Glomerular endothelial cell (primary cell): ENCODE measurements around the gene ZNF217. TPM values are rescaled to one million over a fixed set of nuclear protein-coding genes. Genes with fewer than 3 reads are reported as not detected.
A peak's percentile ranks its signal among the peaks of the same experiment; 100 is the strongest.
"Not testable (repeated sequence)": the region's sequence is repeated elsewhere in the genome, so short reads cannot be mapped to it uniquely, and the experiment has no call there.

Source experiments
- DNase-seq: peaks from one replicate; pipeline ENCODE4 v3.0.0-alpha.2; 2011; ENCODE audit warnings: low read depth, low spot score; ENCODE audit errors: extremely low read depth
- total RNA-seq: library from RNA; depleted of rRNA; stranded (reverse); fragments of >200 nt; gene quantifications from 2 replicates; pipeline ENCODE4 v1.2.3, GENCODE V29; 2015

Gene ZNF217
- total RNA-seq, 1 donor from 2014 or later: 31.4 TPM

DNA sequence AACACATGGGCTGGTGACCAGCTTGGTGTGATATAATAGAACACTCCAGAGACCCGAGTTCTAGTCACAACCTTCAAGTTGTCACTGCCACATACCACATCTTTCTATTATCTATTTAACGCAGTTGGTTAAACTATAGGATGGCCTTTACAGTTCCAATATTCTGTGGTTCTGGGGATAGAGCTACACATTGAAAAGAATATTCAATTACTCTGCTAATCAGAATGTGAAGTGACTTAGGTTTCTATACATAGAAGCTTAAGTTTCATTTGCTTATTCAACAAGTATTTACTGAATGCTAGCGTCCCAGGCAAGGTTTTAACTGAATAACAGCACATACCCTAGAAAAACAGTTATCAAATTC lies 9.1 kb downstream of the ZNF217 start:
- not testable (repeated sequence) for DNase-seq

DNA sequence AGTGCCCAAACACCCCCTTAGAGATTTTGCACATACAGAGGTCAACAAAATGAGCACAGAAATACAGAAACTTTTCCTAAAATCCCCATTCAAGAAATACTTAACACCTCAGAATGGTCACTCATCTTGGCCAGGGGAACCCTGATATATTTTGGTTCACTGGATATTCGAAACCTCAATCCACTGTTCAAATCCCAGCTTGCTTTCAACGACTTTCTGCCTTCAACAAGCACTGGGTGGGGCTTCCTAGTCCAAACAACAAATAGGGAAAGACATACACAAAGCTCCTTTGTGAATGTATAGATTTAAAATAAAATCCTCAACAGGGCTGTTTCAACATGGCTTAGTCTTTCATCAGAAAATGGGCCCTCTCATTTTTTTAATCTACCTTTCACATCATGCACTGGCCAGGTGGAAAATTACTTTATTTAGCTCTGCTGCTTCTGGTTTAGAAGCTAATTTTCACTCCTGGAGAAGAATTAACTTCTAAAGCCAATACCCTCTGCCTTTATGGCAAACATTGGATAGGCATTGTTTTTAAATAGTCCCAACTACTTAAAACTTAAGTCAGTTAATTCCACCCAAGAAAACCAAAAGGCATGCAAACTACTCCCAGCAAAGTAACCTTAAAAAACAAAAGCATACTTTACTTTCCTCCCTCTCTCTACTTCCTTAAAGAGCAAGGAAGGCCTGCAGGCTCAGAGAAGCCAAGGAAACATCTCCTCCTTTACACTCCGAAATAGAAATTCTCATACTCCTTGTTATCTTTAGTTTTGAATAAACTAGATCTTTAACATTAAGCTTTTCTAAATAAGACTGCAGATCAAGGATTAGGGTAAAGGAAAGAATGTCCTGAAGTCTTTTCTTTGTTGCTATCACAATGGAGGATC lies 9.7 kb downstream of the ZNF217 start:
- not testable (repeated sequence) for DNase-seq

DNA sequence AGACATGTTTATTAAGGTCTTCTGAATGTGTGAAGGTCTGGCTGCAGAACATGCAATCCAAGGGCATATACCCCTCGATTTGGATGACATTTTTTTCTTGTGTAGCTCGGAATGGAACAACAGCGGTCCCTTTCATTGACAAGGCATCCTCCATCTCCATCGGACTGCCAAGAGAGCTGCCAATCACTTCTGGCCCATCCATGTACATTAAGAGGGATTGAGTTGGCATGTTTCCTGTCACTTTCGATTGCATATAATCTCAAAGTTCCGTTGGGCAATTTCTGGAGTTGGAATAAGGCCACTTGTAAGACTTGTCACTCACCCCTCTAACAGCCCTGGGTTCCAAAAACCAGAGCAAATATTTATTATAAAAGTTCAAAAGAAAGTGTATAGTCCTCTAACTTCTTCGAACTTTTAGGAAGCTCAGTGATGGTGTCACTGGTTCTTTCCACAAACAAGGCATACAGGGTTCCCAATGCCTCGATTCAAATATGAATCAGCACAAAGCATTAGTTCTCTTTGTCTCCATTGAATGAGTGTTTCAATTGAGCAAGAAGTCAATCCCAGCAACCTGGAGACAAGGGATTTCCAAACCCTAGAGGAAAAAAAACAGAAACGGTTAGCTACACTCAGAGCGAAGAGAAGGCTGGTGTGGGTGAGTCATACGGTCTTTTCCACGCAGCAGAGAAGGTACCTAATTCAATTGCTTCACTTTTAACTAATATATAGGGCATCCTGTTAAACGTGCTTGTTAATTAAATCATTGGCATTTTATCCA lies 10.9 kb downstream of the ZNF217 start:
- peak; percentile 42 for DNase-seq

DNA sequence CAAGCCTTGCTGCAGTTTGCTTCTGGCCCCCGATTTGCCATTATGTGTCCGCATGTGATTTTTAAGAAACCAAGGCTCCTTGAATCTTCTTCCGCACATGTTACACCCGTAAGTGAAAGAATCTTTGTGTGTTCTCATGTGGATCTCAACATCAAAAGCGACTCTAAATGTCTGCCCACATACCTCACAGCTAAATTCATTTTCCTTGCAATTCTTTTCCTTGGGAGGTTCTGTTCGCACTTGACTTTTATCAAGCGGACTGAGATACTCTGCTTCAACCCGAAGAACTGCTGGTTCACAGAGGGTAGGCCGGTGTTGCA lies 11.4 kb downstream of the ZNF217 start:
- no peak for DNase-seq

DNA sequence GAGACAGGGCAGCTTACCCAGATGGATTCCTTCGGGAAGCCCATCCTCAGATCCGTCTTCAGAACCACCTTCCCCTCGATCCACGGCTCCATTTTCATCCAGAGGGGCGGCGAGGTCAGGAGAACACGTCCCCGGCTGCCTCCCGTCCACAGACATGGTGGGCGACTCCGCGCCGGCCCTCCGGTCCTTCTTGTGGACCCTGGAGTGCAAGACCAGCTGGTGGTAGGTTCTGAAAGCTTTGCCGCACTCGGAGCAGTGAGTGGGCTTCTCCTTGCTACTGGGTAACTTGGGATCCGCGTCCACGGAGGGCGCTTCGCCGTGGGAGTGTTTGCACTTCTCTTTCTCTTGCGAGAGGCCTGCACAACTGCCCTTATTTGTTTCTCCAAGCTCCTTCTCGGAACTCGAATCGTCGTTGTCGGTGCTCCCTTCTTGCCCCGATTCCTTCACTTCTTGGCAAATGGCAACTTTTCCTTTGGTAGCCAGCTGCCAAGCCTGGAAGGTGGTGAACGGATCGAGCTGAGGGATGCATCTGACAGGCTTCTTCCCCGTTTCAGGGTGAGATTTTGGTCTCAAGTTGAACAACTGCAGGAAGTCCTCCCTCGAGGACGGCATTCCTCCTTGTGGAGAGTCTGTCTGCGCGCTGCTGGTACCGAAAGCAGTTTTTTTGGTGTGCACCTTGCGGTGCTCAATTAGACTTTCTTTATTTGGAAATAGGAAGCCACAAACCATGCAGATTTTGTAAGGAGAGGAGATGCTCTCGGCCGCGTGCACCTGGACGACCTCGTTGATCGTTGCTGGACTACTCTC lies 12.0 kb downstream of the ZNF217 start:
- DNase-seq: no peak

DNA sequence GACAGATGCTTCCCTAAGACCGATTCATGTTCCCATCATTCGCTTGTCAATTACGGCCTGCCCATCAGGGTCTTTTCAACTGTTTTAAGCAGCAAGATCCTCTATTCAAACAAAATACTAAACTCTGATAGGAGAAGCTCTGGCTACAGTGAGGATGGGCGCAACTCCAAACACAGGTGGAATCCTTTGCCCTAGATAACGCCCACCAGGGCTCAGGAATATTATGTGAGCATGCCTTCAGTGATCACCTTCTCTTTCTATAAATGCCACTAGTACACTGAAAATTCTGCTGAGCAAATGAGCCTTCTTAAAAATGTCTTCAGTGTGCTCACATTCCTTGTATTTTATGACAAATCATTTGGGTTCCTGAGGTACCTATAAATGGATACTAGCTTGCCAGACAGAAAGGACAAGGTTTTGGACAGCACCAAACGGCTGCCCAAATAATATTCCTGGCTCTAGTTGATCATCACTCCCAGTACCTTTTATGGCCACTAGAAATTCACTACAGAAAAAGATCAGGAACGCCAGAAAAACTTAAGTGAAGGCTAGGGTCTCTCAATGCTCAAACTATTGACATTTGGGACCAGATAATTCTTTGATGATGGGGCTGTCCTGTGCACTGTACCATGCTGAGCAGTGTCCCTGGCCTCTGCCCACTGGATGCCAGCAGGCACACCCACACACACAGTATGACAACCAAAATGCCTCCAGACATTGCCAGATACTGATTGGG lies 13.1 kb downstream of the ZNF217 start:
- no peak for DNase-seq

DNA sequence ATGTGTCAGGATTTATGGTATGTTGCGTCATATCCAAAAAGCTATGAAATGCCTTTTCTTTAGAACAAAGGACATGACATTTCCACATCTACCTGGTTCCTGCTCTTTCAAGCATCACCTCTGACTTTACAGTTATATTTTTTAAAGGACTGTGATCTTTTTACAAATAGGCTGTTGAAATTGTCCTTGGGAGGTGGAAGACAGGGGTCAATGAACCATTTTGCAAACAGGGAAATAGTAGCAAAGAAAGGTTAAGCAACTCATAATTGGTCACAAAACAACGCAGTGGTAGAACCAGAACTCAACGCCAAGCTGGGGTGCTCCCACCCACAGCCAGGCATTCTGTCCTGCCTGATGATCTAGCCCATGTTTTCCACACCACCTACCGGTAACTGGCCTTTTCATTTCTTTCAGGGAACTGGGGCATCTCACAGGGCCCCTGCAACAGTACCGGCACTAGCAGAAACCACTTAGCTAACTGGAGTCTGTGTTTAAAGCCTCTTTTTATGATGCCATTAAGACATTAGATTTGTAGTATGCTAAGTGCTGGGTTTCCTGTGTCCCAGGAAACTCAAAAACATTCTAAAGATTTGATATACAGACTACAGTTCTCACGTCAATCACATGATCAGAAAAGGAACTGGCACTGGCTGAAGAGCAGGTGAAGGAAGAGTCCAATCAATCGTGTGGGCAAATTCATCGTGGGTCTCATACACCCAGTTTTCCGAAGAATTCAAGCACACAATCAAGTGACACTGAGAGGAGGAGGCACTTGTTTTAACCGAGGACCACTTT lies 13.9 kb downstream of the ZNF217 start:
- no peak for DNase-seq

DNA sequence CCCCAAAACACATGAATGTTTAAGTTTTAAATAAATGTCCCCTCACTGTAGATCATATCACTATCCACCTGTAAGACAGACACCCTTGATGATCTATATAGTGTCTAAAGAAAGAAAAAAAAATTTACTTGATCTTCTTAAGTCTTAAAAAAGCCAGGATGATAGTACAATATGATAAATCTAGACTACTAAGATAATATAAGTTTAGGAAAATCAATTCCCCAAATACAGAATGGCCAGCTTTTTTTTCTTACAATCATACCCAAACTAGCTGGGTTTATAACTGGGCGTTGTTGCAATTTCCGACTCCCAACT lies 14.4 kb downstream of the ZNF217 start:
- no peak for DNase-seq

DNA sequence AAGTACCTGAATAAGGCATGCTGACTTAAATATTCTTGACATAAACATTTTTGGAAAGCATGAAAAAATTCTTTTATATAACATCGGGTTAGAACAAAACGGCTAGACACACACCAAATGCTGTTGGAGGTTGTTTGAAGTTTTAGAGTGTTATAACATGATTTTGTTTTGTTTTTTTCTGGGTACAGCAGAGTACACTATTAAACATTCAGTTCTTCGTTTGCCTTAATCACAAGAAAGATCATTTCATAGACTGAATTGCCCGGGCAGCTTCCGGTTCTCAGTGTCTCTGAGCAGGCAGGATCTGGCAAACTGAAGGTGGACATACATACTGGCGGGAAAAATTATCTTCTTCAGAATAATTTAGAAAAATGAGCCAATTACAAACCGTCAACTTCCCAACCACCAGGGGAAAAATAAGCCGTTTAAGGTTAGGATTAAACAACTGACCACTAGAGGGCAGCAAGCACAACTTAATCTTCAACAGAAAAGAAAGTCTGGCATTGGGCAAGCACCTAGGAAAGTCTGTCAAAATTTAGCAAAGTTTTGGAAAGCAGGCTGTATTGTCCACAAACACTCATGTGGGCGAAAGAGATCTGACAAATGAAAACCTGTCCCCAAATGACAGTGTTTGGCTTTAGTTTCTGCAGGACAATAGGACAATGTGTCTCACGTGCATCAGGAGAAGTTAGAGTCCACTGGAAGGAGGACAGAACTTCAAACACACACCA lies 15.0 kb downstream of the ZNF217 start:
- peak; percentile 97 for DNase-seq

DNA sequence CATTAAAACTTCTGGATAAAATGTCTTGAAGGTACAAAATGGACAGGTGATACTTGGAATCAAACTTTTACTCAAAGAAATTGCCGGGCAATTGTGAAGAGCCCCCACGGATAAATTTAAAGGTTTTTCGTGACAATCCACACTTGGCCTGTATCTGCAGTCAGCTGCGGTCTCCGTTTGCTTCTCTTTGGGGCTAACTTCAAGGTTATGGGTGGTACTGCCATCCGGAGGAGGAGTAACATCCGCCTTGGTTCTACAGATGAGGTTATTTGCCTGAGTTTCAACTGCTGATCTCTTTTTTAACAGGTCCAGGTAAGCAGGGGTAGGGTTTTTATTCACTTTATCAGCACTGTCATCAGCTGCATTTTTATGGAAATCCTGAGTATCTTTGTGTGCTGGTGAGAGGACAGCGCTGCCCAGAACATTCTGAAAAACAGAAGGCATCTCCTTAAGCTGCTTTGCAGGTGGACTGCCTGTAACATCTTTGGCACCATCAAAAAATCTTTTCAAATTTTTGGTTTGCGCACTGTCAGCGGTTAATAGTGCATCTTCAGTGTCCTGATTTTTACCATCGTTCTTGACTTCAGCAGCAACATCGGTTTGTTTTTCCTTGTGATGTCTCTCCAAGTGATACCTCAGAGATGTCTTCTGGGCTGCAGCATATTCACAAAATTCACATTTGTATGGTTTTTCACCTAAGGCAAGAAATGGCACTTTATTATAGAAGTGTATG lies 16.9 kb downstream of the ZNF217 start:
- DNase-seq: no peak

DNA sequence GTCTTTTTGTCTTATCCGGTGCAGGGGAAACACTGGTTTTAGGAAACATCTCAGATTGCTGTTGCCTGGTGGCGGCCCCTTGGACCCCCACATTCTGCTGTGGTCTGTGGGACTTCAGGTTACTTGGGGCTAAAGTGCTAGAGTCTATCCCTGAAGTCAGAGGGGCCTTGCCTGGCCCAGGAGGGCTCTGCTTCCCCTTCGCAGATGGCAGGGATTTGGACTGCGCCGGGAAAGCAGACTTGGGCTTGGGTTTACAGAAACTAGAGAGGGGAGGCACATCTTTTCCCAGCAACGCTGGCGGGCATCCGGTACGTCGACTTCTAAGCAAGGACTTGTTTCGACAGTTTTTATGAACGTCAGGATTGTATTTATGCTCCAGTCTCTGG lies 17.5 kb downstream of the ZNF217 start:
- DNase-seq: no peak

DNA sequence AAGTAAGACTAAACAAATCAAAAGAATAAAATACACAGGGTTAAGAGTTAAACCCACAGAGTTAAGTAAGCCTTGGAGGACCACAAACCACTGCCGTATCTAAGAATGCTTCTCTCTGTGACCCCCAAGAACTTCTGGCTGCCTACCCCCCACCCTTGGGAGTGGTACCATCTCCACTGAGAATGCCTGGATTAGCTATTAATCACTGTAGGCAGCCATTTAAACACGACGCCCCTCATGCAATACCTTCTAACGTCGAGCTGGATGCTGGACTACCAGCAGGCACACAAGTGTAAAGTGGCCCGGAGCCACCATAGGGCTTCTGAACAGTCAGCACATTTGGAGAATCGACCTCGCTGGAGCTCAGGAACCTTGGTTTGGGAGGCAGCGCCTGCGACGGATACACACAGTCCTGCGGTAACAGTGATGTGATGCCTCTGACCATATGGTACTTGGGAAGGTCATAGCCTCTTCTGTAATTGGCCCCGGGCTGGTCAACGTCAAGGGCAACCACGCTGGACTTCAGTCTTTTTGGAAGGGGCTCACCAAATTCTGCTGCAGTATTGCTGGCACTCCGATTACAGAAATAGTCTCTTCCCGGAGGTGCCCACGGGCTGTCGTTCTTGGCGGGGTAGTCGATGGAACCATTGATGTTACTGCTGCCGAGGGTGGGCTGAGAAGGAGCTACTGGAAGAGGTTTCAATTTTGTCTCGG lies 18.0 kb downstream of the ZNF217 start:
- no peak for DNase-seq

DNA sequence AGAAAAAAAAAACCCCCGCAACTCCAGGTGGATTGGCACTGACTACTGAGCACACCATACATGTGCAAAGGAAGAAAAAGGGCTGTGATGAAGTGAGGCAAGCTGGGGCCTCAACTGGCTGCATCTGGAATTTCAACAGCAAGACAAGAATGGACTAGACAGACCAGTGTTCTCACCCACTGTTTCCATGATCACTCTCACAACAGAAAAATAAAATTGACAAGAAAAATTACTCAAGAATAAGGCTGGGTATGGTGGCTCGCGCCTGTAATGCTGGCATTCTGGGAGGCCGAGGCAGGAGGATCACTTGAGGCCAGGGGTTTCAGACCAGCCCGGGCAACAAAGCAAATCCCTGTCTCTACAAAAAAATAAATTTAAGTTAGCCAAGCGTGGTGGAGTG lies 18.8 kb downstream of the ZNF217 start:
- DNase-seq: no peak

DNA sequence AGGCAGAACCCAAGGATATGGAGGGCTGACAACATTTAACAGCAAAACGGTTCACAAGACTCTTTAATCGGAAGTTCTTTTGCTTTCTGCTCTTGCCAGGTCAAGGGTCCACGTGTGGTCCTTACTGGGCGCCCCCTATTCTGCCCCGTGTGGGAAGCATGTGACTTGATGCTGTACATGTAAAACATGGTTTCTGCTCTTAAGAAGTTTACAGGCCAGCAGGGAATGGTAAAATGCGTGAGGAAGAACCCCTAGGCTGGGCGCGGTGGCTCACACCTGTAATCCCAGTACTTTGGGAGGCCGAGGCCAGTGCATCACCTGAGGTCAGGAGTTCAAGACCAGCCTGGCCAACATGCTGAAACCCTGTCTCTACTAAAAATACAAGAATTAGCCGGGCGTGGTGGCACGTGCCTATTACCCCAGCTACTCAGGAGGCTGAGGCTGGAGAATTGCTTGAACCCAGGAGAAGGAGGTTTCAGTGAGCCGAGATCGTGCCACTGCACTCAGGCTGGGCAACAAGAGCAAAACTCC lies 19.3 kb downstream of the ZNF217 start:
- no peak for DNase-seq

DNA sequence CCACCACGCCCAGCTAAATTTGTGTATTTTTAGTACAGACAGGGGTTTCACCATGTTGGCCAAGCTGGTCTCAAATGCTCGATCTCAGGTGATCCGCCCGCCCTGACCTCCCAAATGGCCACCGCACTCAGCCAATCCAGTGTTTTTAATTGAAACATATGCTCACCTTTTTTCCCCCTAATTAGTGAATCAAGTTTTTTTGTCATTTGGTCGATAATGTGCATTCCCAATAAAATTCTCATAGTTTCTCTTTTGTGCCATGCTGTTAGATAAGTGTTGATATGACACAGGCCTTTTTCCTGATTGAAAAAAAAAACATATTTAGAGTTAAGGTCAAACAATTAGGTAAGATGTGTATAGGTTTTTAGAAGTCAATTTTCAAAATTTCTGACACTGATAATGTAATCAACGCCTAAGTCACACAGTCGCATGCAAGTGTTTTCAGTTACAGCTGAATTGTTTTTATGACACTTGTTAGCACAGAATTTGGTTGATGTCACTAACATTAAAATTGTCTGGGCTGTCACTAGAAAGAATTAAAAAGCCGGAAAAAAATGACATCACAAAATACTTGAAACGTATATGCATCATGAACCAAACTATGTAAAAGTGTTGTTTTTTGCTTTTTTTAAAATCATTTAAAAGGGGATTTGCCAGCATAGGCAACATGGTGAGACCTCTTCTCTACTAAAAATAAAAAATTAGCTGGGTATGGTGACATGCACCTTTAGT lies 21.9 kb downstream of the ZNF217 start:
- DNase-seq: no peak

DNA sequence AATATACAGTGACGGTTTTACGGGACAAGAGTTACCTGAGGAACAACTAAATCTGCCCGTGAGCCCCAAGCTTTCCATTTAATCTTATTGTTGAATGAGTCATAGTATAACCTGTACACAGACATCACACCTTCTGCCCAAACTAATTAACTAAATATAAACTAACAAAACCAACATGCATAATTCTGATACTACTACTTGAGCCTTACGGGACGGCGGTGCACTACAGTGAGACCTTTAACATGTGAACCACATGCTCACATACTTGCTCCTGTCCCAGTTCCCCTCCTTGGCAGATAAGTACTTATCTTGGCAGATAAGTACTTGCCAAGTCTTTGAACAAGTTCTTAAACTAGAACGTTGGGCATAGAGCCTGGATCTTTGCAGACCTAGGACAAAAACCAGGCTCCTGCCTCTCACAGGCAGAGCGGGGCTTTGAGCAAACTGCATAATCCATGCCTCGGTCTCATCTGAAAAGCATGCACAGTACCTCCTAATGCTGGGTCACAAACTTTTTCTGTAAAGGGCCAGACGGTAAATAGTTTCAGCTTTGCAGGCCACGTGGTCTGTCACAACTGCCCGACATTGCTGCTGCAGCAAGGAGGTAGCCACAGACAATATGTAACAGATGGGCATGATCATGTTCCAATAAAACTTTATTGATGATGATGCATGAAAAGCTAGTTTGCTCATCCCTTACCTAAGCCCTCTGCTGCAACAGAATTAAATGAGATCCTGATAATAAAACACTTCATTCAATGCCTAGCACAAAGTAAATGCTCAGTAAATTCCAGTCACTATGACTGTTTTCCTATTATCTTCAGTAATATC lies 23.0 kb downstream of the ZNF217 start:
- no peak for DNase-seq
